NT2/D1 (cell line): ENCODE measurements around the gene ANTXR1.

ENCODE experiments used
- DNase-seq: peaks from one replicate; pipeline ENCODE4 v3.0.0-alpha.2; 2011; ENCODE audit warnings: low read depth, low spot score
- H3K27me3 ChIP-seq: 2 replicates; pipeline ENCODE4 v1.6.0; 2011; ENCODE audit warnings: mild to moderate bottlenecking; ENCODE audit not compliant: insufficient read length, insufficient read depth
- H3K36me3 ChIP-seq: 2 replicates; pipeline ENCODE4 v1.6.1; 2011; ENCODE audit warnings: mild to moderate bottlenecking, low read length, mixed read lengths; ENCODE audit not compliant: insufficient read depth, insufficient read length
- H3K4me1 ChIP-seq: 2 replicates; pipeline ENCODE4 v1.5.1; 2011; ENCODE audit not compliant: insufficient read depth, insufficient read length
- H3K4me3 ChIP-seq: 2 replicates; pipeline ENCODE4 v1.5.1; 2011; ENCODE audit warnings: low read depth; ENCODE audit not compliant: insufficient read length
- H3K9ac ChIP-seq: 2 replicates; pipeline ENCODE4 v1.6.0; 2011; ENCODE audit warnings: low read depth; ENCODE audit not compliant: insufficient read length
- H3K9me3 ChIP-seq: 2 replicates; pipeline ENCODE4 v1.5.1; 2011; ENCODE audit warnings: mild to moderate bottlenecking, low read length; ENCODE audit not compliant: insufficient read depth
- SUZ12 ChIP-seq: IDR thresholded peaks from 2 replicates; pipeline ENCODE4 v1.6.1; 2011; ENCODE audit not compliant: insufficient read length, insufficient read depth; ENCODE audit errors: extremely low read depth
- YY1 ChIP-seq: IDR thresholded peaks from 2 replicates; pipeline ENCODE4 v1.6.1; 2011; ENCODE audit not compliant: insufficient read length, insufficient read depth
- ZNF274 ChIP-seq: IDR thresholded peaks from 2 replicates; pipeline ENCODE4 v1.6.1; 2011; ENCODE audit warnings: mild to moderate bottlenecking, low read depth, low read length

ANTXR1 gene

DNA sequence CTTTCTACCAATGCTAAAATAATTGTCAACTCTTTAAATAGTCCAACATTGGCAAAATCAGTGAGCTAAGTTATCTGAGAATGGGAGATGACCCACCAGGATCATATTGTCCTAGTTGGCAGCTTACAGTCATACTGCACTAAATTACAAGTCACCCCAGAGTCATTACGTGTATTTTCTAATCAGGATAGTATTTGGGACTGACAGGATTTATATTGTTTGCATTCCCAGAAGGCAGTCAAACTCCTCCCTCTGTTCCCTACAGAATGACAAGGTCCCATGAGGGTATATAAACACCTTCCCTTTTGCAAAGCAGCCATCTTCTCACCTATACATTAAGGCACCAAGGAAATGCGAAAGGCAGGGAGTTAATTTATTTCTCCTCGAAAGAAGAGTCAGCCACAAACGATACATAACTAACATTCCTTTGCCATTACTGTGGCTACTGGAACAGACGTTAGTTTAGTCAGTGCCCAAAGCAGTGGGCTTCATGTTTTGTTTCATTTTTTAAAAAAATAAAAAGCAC is 125.3 kb downstream of the ANTXR1 start:
- no peaks in the 10 kb centered on the region for H3K27me3 ChIP-seq
- H3K9ac ChIP-seq: no peak overlapping the region
- no peak for DNase-seq
- no peaks in the 10 kb centered on the region for H3K36me3 ChIP-seq
- TF ChIP-seq SUZ12 (no peak), YY1 (no peak), ZNF274 (no peak)
- H3K9me3 ChIP-seq: no peaks in the 10 kb centered on the region
- no peaks in the 10 kb centered on the region for H3K4me1 ChIP-seq
- H3K4me3 ChIP-seq: no peak overlapping the region

DNA sequence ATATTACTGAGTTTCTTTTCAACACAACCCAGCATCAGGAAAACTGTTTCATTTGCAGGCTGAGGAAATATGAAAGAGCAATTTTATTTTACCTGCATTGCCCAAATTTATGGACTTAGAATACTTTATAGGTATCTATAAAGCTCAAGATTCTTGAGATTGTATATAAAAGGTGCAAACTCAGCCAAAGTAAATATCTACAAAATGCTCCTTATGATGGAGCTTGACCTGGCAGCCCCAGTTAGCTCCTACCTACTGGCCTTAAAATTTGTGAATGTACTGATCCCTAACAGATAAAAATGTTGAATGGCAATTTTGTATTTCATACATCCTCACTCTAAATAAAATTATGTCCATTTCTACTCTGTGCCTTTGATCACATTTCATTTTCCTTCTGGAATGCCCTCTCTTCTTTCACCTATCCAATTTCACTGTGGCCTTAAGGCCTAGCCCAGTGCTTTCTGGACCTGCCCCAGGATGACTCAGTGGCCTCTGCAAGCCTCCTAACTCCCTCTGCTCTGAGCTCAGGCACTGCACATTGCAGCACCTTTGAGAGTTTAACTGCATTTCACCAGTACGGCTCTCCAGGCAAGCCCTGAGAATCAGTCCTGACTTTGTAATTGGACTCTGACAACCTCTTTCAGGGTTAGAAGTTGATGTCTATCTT is 125.9 kb downstream of the ANTXR1 start:
- DNase-seq: no peak
- H3K9me3 ChIP-seq: no peaks in the 10 kb centered on the region
- no peaks in the 10 kb centered on the region for H3K4me1 ChIP-seq
- H3K4me3 ChIP-seq: no peak overlapping the region
- no peaks in the 10 kb centered on the region for H3K36me3 ChIP-seq
- H3K9ac ChIP-seq: no peak overlapping the region
- H3K27me3 ChIP-seq: no peaks in the 10 kb centered on the region
- no peak for TF ChIP-seq ZNF274
- TF ChIP-seq YY1: no peak
- TF ChIP-seq SUZ12: no peak

DNA sequence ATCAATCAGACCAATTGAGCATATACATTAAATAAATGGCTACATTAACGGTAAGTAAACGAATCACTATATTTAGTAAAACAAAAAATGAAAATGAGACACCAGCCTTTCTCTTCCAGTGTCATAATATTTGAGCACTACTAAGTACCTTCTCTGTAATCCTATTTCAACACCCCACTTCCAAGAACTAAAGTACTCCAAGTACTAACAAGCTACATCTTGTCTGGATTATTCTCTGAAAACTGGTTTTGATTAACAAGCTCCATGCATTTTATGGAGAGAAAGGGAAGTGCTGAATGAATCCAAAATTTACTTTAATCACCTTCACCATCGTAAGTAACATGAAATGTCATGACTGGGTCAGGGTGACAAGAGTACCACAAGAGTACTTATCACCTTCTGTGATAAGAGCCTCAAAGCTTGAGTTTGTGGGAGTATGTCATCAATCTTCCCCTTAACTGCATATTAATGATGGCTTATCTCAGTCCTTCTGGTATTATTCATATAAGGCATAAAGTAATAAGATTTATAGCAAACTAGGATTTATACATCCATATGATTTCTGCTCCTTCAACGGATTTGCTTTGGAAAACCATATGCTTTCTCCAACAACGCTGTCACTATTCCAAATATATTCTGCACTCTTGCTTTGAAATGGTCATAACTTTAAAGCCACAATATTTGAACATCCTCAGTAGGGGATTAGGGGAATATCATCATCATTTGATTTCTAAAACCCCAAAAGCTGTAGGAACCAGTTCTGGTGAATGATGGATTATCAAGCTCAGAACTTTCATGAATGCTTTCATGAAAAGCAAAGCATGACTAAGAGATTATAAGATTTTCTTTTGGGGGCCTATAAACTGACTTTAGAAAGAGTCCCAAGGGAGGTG is 127.0 kb downstream of the ANTXR1 start:
- no peaks in the 10 kb centered on the region for H3K36me3 ChIP-seq
- H3K9ac ChIP-seq: no peak overlapping the region
- DNase-seq: no peak
- H3K9me3 ChIP-seq: no peaks in the 10 kb centered on the region
- no peak overlapping the region for H3K4me3 ChIP-seq
- peaks cover 1% of the 10 kb centered on the region for H3K4me1 ChIP-seq
- no peaks in the 10 kb centered on the region for H3K27me3 ChIP-seq
- no peak for TF ChIP-seq ZNF274
- TF ChIP-seq YY1: no peak
- TF ChIP-seq SUZ12: no peak

DNA sequence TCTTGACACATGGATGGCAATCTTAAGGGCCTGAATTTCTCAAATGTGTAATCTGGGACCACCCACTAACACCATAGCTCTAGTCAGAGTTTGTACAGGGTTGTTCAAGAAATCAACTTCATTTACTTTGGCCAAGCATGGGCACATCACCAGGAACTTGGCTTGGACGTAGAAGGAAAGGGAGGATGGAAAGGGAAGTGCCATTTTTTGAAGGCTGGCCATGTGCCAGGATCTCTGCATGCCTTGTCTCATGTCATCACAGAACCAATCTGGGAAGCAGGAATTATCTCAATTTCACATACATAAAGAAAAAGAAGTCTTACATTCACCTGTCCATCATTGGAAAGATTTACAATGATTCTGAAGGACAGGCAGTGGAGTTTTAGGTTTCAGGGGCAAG is 128.1 kb downstream of the ANTXR1 start:
- peaks cover 1% of the 10 kb centered on the region for H3K4me1 ChIP-seq

DNA sequence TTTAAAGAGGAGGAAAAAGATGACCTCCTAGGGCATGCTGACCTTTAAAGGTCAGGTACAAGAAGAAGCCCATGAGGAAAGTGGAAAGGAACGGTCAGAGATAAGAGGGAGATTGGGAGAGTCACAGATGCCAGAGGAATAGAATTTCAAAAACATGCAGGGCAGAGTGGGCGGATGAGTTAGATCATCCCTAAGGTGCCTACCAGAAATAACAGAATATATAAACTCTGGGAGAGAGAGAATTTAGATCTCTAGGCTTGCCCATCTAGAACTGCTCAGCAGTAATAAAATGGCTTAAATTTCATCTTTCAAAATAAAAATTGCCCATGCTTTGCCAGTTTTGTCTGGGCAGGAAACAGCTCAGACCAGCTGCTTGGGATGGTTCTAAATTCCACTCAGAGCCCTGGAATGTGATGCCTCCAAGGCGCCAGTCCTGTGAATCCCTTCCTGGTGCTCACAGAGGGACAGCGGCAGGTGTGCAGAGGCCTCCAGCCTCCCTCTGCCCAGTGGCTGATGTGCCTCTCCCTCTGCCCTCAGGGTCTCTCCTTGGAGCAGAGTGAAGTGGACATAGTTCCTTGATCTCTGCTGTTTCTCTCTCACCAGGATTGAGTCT is 130.9 kb downstream of the ANTXR1 start:
- Histone ChIP-seq H3K4me3 (no peak overlapping the region), H3K27me3 (no peaks in the 10 kb centered on the region), H3K9me3 (no peaks in the 10 kb centered on the region), H3K9ac (no peak overlapping the region), H3K4me1 (peaks cover 5% of the 10 kb centered on the region), H3K36me3 (no peaks in the 10 kb centered on the region)
- DNase-seq: no peak
- no peak for TF ChIP-seq SUZ12
- TF ChIP-seq YY1: no peak
- TF ChIP-seq ZNF274: no peak

More for the DNA sequence above, 128.1 kb downstream of the ANTXR1 start:
- no peaks in the 10 kb centered on the region for H3K27me3 ChIP-seq
- no peaks in the 10 kb centered on the region for H3K36me3 ChIP-seq
- no peak overlapping the region for H3K4me3 ChIP-seq
- TF ChIP-seq ZNF274: no peak
- TF ChIP-seq YY1: no peak
- no peak for TF ChIP-seq SUZ12
- H3K9ac ChIP-seq: no peak overlapping the region
- no peak for DNase-seq
- H3K9me3 ChIP-seq: no peaks in the 10 kb centered on the region

DNA sequence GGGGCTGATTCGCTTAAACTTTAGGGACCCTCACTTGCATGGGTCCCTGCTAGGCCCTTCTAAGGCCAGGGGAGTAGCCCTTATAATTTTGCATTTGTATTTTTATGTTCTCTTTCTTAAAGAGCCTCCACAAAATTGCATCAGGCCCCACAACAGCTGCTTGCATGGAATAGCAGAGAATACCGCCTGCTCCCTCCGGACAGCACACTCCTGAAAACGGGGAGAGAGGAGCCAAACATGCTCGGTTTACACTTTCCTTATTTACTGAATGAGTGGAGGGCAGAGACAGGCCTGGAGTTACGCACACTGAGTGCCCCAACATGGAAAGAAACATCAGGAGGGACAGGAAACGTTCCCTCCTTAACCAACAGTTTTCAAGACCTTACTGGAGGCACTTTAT is 132.2 kb downstream of the ANTXR1 start:
- H3K9ac ChIP-seq: no peak overlapping the region
- H3K36me3 ChIP-seq: no peaks in the 10 kb centered on the region
- H3K4me3 ChIP-seq: no peak overlapping the region
- H3K27me3 ChIP-seq: no peaks in the 10 kb centered on the region
- no peak for DNase-seq
- H3K9me3 ChIP-seq: no peaks in the 10 kb centered on the region
- peaks cover 5% of the 10 kb centered on the region for H3K4me1 ChIP-seq
- TF ChIP-seq ZNF274 (no peak), SUZ12 (no peak), YY1 (no peak)
